H1 (cell line): Measurements from ENCODE around the gene BNC2. TPM values are rescaled to one million over a fixed set of nuclear protein-coding genes. Genes with fewer than 3 reads are reported as not detected.

ENCODE experiments used
- CREB1 ChIP-seq: IDR thresholded peaks from 2 replicates; pipeline ENCODE4 v1.6.1; 2012; ENCODE audit warnings: inconsistent platforms
- TAF7 ChIP-seq: optimal IDR thresholded peaks from 2 replicates; pipeline ENCODE3; 2011; ENCODE audit warnings: low read depth, mild to moderate bottlenecking, inconsistent platforms, low read length, moderate library complexity, borderline replicate concordance
- polyA plus RNA-seq, 7 experiments: library from polyadenylated mRNA; depleted of rRNA in 3 of 7; stranded (reverse) in 5 of 7; unstranded in 2 of 7; fragments of >200 nt in 5 of 7; fragments of 200-250 nt in 2 of 7; gene quantifications; 1 replicate in 5 of 7; 2 replicates in 1 of 7; 4 replicates in 1 of 7; pipeline versions ENCODE4 v1.2.1 to v1.2.3, GENCODE V29; 2011 to 2013; ENCODE audit warnings: missing spikeins in 2 of 7, mixed read lengths in 2 of 7
- total RNA-seq: library from RNA; stranded (reverse); fragmentation: NEBNext Ultra II Directional; extraction: Animal tissue kit (Norgen Biotek cat#: 25700); gene quantifications from 2 replicates; pipeline ENCODE4 v1.2.1, GENCODE V29; 2021

BNC2 gene
- total and polyA plus RNA-seq, 2 of the 8 experiments (the other 6 are each of a cell fraction or from before 2014, with no cell fraction given) = 16.0 to 26.8 TPM

- TF ChIP-seq TAF7 (no peak), CREB1 (no peak)
Measured at GRCh38 chr9:16597136-16597535, 273.3 kb downstream of the BNC2 start (continued).
